ENCODE results near the gene WDFY1. TPM values are rescaled to one million over a fixed set of nuclear protein-coding genes. Genes with fewer than 3 reads are reported as not detected.

WDFY1 gene
- total RNA-seq, 2 experiments from 2014 or later: 41.1 to 41.5 TPM

DNA sequence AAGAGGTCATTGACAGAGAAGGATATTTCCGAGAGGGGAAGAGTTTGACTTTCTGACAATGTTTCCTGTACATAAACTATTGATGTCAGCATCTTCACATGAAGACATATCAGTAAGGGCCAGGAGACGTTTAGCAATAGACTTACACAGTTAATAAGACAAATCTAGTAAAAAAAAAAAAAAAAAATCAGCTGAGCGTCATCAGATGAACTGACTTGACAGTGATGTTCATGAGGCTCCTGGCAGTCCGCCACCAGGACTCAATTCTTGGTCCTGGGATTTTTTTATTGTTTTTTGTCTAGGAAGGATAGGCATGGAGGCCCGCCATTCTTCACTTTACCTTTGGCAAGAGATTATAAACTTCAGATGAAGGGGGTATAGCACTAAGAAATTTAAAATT lies 26.6 kb upstream of the WDFY1 start:
- peaks cover 13% of the 10 kb centered on the region for H3K36me3 ChIP-seq (ENCODE audit: insufficient read depth, low read length)
- ChIA-PET POLR2A (no interaction called here), CTCF (interaction anchor here (0.6 to 3.1 kb wide), 3 partner anchors 312 to 690 kb away, joined by 3 to 26 read pairs (median 5); no protein-coding TSS in a partner anchor)
- Mint-ChIP-seq H3K27ac (no peak overlapping the region), H3K36me3 (ENCODE audit: low read depth) (peaks cover 24% of the 10 kb centered on the region), H3K9me3 (no peaks in the 10 kb centered on the region), H3K4me3 (no peak overlapping the region), H3K27me3 (no peaks in the 10 kb centered on the region), H3K4me1 (ENCODE audit: low read depth) (peaks cover 4% of the 10 kb centered on the region)
- intact Hi-C loops (cut with DNase I, micrococcal nuclease): loop anchor here (2.0 to 10.0 kb wide), 3 partner anchors 397 to 806 kb away; no protein-coding TSS in a partner anchor
- DNase-seq (no peak), ATAC-seq (ENCODE audit: poor library complexity) (no peak)
- H3K27me3 ChIP-seq (ENCODE audit: control insufficient read depth in 1 of 2, insufficient read depth in 2 of 2, low read length in 2 of 2): no peaks in the 10 kb centered on the region
- no peaks in the 10 kb centered on the region for H3K9me3 ChIP-seq (ENCODE audit: control insufficient read depth in 1 of 2, insufficient read depth in 1 of 2, low read length in 2 of 2)
- no peak overlapping the region for H3K27ac ChIP-seq (ENCODE audit: low read depth in 1 of 2, low read length in 2 of 2)
- no peaks in the 10 kb centered on the region for H3K4me1 ChIP-seq (ENCODE audit: insufficient read depth, low read length)
- TF ChIP-seq, protein P1, sequence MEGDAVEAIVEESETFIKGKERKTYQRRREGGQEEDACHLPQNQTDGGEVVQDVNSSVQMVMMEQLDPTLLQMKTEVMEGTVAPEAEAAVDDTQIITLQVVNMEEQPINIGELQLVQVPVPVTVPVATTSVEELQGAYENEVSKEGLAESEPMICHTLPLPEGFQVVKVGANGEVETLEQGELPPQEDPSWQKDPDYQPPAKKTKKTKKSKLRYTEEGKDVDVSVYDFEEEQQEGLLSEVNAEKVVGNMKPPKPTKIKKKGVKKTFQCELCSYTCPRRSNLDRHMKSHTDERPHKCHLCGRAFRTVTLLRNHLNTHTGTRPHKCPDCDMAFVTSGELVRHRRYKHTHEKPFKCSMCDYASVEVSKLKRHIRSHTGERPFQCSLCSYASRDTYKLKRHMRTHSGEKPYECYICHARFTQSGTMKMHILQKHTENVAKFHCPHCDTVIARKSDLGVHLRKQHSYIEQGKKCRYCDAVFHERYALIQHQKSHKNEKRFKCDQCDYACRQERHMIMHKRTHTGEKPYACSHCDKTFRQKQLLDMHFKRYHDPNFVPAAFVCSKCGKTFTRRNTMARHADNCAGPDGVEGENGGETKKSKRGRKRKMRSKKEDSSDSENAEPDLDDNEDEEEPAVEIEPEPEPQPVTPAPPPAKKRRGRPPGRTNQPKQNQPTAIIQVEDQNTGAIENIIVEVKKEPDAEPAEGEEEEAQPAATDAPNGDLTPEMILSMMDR (IDR thresholded peaks at IDR 0.05): no peak
- no peak overlapping the region for H3K4me3 ChIP-seq (ENCODE audit: low read length)

DNA sequence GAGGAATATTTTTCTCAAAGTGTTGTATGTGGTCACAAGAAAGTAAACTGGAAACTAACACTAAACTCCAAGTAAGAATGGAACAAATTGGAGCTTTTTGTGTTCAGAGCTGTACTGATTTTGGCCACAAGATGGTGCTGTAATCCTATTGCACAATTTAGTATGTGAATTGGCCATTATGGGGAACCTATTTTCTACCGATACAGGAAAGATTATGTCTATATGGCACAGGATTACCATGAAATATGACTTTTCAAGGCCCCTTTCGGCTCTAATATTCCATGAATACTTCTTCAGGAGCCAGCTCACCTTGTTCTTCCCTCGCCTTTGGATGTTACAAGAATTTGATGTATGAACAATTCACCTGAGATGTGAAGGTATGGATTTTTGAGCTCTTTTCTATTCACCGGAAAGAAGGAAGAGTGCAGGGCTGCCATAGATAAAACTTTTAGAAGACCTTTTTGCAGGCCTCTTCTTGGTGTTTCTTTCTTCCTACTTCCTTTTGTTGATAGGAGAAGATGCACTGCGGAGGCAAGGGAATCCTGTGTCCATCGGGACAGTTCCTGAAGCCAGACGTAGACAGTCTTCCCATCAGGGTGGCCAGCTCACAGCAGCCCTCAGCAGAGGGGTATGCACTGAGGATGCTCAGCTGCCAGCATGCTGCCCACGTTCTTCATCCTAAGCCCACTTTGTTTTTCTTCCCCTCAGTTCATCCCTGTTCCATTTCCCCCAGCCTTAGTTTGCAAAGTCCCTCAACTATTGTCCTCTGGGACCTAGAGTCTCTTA lies 25.4 kb upstream of the WDFY1 start:
- no peaks in the 10 kb centered on the region for H3K9me3 Mint-ChIP-seq
- peaks cover 20% of the 10 kb centered on the region for H3K36me3 ChIP-seq (ENCODE audit: insufficient read depth, low read length)
- intact Hi-C loops (cut with DNase I, micrococcal nuclease): loop anchor here (1.0 to 10.0 kb wide), 7 partner anchors 23 to 807 kb away; no protein-coding TSS in a partner anchor

DNA sequence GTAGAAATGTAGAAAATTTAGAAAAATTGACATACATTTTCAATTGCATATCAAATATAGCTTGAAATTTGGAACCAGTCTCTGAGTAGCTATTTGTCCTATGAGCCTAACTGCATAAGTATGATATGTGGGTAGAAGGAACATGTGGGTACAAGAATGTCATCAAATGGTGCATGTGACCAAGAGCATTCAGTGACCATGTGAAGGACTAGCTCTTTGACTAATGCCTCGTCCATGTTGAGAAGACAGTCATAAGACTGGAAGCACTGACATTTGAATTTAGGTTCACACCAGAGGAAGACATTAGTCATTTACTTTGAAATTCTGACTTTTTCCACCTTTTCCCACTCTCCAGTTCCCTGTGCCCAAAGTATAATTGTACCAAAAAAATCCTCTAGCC lies 24.7 kb upstream of the WDFY1 start:
- H3K4me3 Mint-ChIP-seq: no peak overlapping the region
- DNase-seq (no peak), ATAC-seq (ENCODE audit: poor library complexity) (no peak)
- no peaks in the 10 kb centered on the region for H3K9me3 ChIP-seq (ENCODE audit: control insufficient read depth in 1 of 2, insufficient read depth in 1 of 2, low read length in 2 of 2)
- no peaks in the 10 kb centered on the region for H3K9me3 Mint-ChIP-seq
- H3K36me3 ChIP-seq (ENCODE audit: insufficient read depth, low read length): peaks cover 24% of the 10 kb centered on the region
- no peak overlapping the region for H3K4me3 ChIP-seq (ENCODE audit: low read length)
- no peaks in the 10 kb centered on the region for H3K27me3 Mint-ChIP-seq
- no peak overlapping the region for H3K27ac ChIP-seq (ENCODE audit: low read depth in 1 of 2, low read length in 2 of 2)
- H3K27ac Mint-ChIP-seq: no peak overlapping the region
- H3K4me1 Mint-ChIP-seq (ENCODE audit: low read depth): peaks cover 4% of the 10 kb centered on the region
- peaks cover 38% of the 10 kb centered on the region for H3K36me3 Mint-ChIP-seq (ENCODE audit: low read depth)
- H3K27me3 ChIP-seq (ENCODE audit: control insufficient read depth in 1 of 2, insufficient read depth in 2 of 2, low read length in 2 of 2): no peaks in the 10 kb centered on the region
- ChIA-PET CTCF (interaction anchor here (0.6 to 3.1 kb wide), 15 partner anchors 9 to 399 kb away, joined by 3 to 26 read pairs (median 5); partner anchors contain the start of genes MRPL44 and WDFY1), POLR2A (interaction anchor here (0.9 to 1.4 kb wide), 6 partner anchors 12 to 314 kb away, joined by 3 to 11 read pairs (median 6); partner anchors contain the start of gene WDFY1)
- TF ChIP-seq, protein P1 (IDR thresholded peaks at IDR 0.05): no peak
- H3K4me1 ChIP-seq (ENCODE audit: insufficient read depth, low read length): no peaks in the 10 kb centered on the region
- intact Hi-C loops (cut with DNase I, micrococcal nuclease): loop anchor here (1.0 to 10.0 kb wide), 8 partner anchors 23 to 807 kb away; no protein-coding TSS in a partner anchor

More for the DNA sequence above, 25.4 kb upstream of the WDFY1 start:
- Mint-ChIP-seq H3K4me1 (ENCODE audit: low read depth) (peaks cover 4% of the 10 kb centered on the region), H3K27me3 (no peaks in the 10 kb centered on the region), H3K4me3 (no peak overlapping the region), H3K27ac (no peak overlapping the region), H3K36me3 (ENCODE audit: low read depth) (peaks cover 33% of the 10 kb centered on the region)
- TF ChIP-seq, protein P1 (IDR thresholded peaks at IDR 0.05): peak; percentile 96
- Histone ChIP-seq H3K27ac (ENCODE audit: low read depth in 1 of 2, low read length in 2 of 2) (no peak overlapping the region), H3K27me3 (ENCODE audit: control insufficient read depth in 1 of 2, insufficient read depth in 2 of 2, low read length in 2 of 2) (no peaks in the 10 kb centered on the region), H3K9me3 (ENCODE audit: control insufficient read depth in 1 of 2, insufficient read depth in 1 of 2, low read length in 2 of 2) (no peaks in the 10 kb centered on the region), H3K4me3 (ENCODE audit: low read length) (no peak overlapping the region), H3K4me1 (ENCODE audit: insufficient read depth, low read length) (no peaks in the 10 kb centered on the region)
- peak; percentile 76 for ATAC-seq (ENCODE audit: poor library complexity)
- peak in 12 of 14 experiments; percentile 14 to 81 (median 40) for DNase-seq
- ChIA-PET CTCF (interaction anchor here (0.6 to 3.1 kb wide), 15 partner anchors 8 to 399 kb away, joined by 3 to 26 read pairs (median 5); partner anchors contain the start of genes MRPL44 and WDFY1), POLR2A (interaction anchor here (0.6 to 1.4 kb wide), 8 partner anchors 9 to 383 kb away, joined by 3 to 11 read pairs (median 5); partner anchors contain the start of gene WDFY1)

All from CD4-positive, alpha-beta T cell (primary cell).